Hepatocyte (in vitro differentiated cells): ENCODE results near the gene STX1B. TPM values are rescaled to one million over a fixed set of nuclear protein-coding genes. Genes with fewer than 3 reads are reported as not detected.

Experiments used
- DNase-seq: peaks from one replicate; pipeline ENCODE4 v3.0.0-alpha.2; 2016; ENCODE audit warnings: low spot score
- H2AFZ ChIP-seq: fragments of 200-600 bp; sonication (generic); 2 replicates; pipeline ENCODE4 v1.6.0; 2016; ENCODE audit warnings: antibody characterized with exemption, mild to moderate bottlenecking
- H3K27ac ChIP-seq: fragments of 200-600 bp; sonication (generic); 2 replicates; pipeline ENCODE4 v1.5.1; 2016; ENCODE audit warnings: mild to moderate bottlenecking
- H3K27me3 ChIP-seq: fragments of 200-600 bp; sonication (generic); 2 replicates; pipeline ENCODE4 v1.6.1; 2016
- H3K36me3 ChIP-seq: fragments of 200-600 bp; sonication (generic); replicated peaks from 2 replicates; pipeline ENCODE4 v1.5.1; 2016; ENCODE audit warnings: low read depth; ENCODE audit not compliant: insufficient read depth
- H3K4me1 ChIP-seq: fragments of 200-600 bp; sonication (generic); 2 replicates; pipeline ENCODE4 v1.5.1; 2016; ENCODE audit warnings: mild to moderate bottlenecking, moderate library complexity; ENCODE audit not compliant: insufficient read depth
- H3K4me2 ChIP-seq: fragments of 200-600 bp; sonication (generic); 2 replicates; pipeline ENCODE4 v1.6.0; 2016
- H3K4me3 ChIP-seq: fragments of 200-600 bp; sonication (generic); 2 replicates; pipeline ENCODE4 v1.5.1; 2016; ENCODE audit warnings: mild to moderate bottlenecking
- H3K79me2 ChIP-seq: fragments of 200-600 bp; sonication (generic); 2 replicates; pipeline ENCODE4 v1.6.0; 2017; ENCODE audit warnings: mild to moderate bottlenecking
- H3K9me2 ChIP-seq: fragments of 200-600 bp; sonication (generic); replicated peaks from 2 replicates; pipeline ENCODE4 v1.6.0; 2017; ENCODE audit warnings: mild to moderate bottlenecking; ENCODE audit not compliant: insufficient read depth
- H3K9me3 ChIP-seq: fragments of 200-600 bp; sonication (generic); 2 replicates; pipeline ENCODE4 v1.5.1; 2016; ENCODE audit warnings: low read depth, mild to moderate bottlenecking
- H4K20me1 ChIP-seq: fragments of 200-600 bp; sonication (generic); 2 replicates; pipeline ENCODE4 v1.6.0; 2016; ENCODE audit warnings: mild to moderate bottlenecking; ENCODE audit not compliant: insufficient read depth, poor library complexity, severe bottlenecking
- EZH2 ChIP-seq: fragments of 200-600 bp; sonication (generic); IDR thresholded peaks from 2 replicates; pipeline ENCODE4 v1.6.1; 2016; ENCODE audit warnings: antibody characterized with exemption, mild to moderate bottlenecking, borderline replicate concordance
- EZH2phosphoT487 ChIP-seq: fragments of 200-600 bp; sonication (generic); IDR thresholded peaks from one replicate; pipeline ENCODE4 v1.6.1; 2018; ENCODE audit warnings: antibody characterized with exemption, mild to moderate bottlenecking, low read depth, moderate library complexity; ENCODE audit not compliant: unreplicated experiment, severe bottlenecking
- WGBS: methylation state at CpG from one replicate; pipeline ENCODE4 v1.1.6; 2016; ENCODE audit warnings: low lambda C conversion rate; ENCODE audit errors: missing lambda C conversion rate; 5-methylcytosine and 5-hydroxymethylcytosine counted together
- polyA plus RNA-seq: library from polyadenylated mRNA; unstranded; fragments of >200 nt; fragmentation: Nextera tagmentation; extraction: Ambion mirVana; gene quantifications from 2 replicates; pipeline ENCODE4 v1.2.1, GENCODE V29; 2016
- total RNA-seq: library from RNA; depleted of rRNA; stranded (reverse); fragments of >200 nt; gene quantifications from 2 replicates; pipeline ENCODE4 v1.2.3, GENCODE V29; 2014
- TF ChIP-seq, protein P1 (sequence below): fragments of 200-600 bp; sonication (generic); IDR thresholded peaks from 2 replicates; pipeline ENCODE4 v1.5.1; 2016; ENCODE audit warnings: antibody characterized with exemption, mild to moderate bottlenecking; ENCODE audit not compliant: poor library complexity

Gene STX1B
- total and polyA plus RNA-seq, 2 experiments from 2014 or later: 0.87 to 2.7 TPM

DNA sequence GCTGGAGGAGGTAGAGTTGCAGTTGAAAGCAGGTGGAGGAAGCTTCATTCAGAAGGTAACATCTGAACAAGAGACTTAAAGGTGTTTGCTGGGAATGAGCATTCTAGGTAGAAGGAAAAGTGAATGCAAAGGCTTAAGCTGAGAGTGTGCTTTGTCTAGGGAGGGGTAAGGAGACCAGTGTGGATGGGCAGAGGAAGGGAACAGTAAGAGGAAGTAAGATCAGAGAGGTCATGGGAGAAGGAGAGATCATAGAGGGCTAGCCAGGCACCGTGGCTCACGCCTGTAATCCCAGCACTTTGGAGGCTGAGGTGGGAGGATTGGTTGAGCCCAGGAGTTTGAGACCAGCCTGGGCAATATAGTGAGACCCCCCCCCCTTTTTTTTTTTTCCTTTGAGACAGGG is 26.3 kb upstream of the STX1B start:
- Histone ChIP-seq H3K4me2 (no peak overlapping the region), H3K79me2 (peaks cover 13% of the 10 kb centered on the region), H3K4me1 (no peaks in the 10 kb centered on the region), H3K9me2 (no peaks in the 10 kb centered on the region), H3K27ac (no peak overlapping the region), H2AFZ (no peak overlapping the region), H3K9me3 (no peaks in the 10 kb centered on the region), H3K4me3 (no peak overlapping the region), H3K27me3 (no peaks in the 10 kb centered on the region), H4K20me1 (peaks cover 7% of the 10 kb centered on the region), H3K36me3 (no peaks in the 10 kb centered on the region)
- WGBS: 75% methylated on average over 2 of the region's 2 CpGs
- DNase-seq: no peak
- TF ChIP-seq EZH2 (no peak), EZH2phosphoT487 (no peak)
- TF ChIP-seq, protein P1, sequence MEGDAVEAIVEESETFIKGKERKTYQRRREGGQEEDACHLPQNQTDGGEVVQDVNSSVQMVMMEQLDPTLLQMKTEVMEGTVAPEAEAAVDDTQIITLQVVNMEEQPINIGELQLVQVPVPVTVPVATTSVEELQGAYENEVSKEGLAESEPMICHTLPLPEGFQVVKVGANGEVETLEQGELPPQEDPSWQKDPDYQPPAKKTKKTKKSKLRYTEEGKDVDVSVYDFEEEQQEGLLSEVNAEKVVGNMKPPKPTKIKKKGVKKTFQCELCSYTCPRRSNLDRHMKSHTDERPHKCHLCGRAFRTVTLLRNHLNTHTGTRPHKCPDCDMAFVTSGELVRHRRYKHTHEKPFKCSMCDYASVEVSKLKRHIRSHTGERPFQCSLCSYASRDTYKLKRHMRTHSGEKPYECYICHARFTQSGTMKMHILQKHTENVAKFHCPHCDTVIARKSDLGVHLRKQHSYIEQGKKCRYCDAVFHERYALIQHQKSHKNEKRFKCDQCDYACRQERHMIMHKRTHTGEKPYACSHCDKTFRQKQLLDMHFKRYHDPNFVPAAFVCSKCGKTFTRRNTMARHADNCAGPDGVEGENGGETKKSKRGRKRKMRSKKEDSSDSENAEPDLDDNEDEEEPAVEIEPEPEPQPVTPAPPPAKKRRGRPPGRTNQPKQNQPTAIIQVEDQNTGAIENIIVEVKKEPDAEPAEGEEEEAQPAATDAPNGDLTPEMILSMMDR: no peak

DNA sequence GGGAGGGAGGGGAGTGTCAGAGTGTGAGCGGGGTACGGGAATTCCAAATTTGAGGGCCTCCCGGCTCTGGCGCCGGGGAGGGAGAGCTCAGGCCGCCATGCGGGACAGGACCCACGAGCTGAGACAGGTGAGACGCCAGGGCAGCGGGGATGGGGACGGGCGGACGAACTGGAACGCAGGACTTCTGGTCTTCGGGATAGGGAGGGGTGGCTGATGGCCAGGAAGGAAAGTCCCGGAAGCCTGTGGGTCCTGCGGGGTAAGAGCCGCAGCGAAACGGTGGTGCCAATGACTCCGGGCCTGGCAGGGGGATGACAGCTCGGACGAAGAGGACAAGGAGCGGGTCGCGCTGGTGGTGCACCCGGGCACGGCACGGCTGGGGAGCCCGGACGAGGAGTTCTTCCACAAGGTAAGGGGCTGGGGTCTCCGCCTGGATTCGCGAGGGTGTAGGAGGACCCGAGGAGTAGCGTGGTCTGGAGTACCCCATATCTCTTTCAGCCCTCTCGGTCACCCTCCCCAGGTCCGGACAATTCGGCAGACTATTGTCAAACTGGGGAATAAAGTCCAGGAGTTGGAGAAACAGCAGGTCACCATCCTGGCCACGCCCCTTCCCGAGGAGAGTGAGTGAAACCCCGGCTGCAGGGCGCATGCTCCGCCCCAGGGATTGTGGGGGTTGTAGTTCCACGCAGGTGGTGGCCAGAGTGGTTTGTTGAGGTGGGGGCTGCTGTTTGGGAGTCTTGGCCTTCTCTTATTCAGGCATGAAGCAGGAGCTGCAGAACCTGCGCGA is 23.5 kb upstream of the STX1B start:
- H3K4me1 ChIP-seq: no peaks in the 10 kb centered on the region
- peak overlapping the region; percentile 43 for H2AFZ ChIP-seq
- H3K9me2 ChIP-seq: no peaks in the 10 kb centered on the region
- peak overlapping the region; percentile 82 for H3K4me3 ChIP-seq
- no peaks in the 10 kb centered on the region for H3K9me3 ChIP-seq
- peak overlapping the region; percentile 85 for H3K27ac ChIP-seq
- H3K36me3 ChIP-seq: no peaks in the 10 kb centered on the region
- DNase-seq: peak; percentile 96
- H3K79me2 ChIP-seq: peaks cover 13% of the 10 kb centered on the region
- peaks cover 7% of the 10 kb centered on the region for H4K20me1 ChIP-seq
- no peaks in the 10 kb centered on the region for H3K27me3 ChIP-seq
- TF ChIP-seq, protein P1: no peak
- no peak for TF ChIP-seq EZH2
- TF ChIP-seq EZH2phosphoT487: no peak
- peak overlapping the region; percentile 79 for H3K4me2 ChIP-seq
- WGBS: 2% methylated on average over 33 of the region's 47 CpGs

DNA sequence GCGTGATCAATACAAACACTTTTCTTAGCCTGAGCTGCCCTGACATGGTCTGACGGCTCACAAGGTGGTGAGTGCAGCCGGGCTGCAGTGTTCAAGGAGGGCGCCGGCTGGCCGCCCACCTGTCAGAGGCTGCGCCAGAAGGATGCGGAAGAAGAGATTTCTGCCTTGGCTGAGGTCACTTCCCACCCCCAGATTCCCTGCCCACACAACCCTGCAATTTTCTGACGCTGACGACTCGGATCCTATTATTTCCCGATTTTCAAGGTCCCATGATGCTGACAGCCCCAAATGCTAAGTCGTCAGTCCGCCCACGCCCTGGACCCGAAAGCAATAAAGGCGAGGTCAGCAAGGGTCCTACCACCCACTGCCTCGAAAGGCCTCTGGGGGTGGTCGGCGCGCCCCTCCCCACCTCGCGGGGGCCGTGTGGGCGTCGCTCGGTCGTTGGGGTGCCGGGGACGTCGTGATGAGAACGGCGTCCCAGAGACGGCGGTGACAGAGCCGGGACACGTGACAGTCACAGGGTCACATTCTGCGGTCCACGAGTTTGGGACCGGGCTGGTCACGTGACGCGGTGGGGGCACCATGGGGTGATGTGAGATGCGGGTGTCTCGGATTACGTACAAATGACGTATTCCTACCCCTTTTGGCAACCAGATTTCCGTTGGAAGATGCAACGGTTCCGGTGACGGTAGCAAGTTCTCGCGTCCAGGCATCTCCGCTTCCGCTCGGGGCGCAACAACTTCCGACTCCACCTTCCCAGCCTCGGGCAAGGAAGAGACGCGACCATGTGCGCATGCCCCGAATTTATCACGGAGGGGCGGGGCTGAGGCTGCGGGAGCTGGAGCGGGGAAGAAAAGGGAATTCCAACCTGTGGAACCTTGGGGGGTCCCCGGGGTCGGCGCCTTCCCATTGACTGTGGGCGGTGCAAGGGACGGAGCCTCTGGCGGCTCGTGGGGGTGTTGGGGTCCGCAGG is 22.6 kb upstream of the STX1B start, which contains the start of gene STX4:
Gene STX4, plus strand, starts transcription at position 823 of the 973 bp plus-strand sequence. CDS start 248 bp downstream, outside the sequence.
- Histone ChIP-seq H3K9me2 (no peaks in the 10 kb centered on the region), H3K4me3 (peak within 1 kb of the TSS; percentile 82), H3K9me3 (no peaks in the 10 kb centered on the region), H3K79me2 (peaks cover 13% of the 10 kb centered on the region), H3K4me2 (peak within 1 kb of the TSS; percentile 83), H3K36me3 (no peaks in the 10 kb centered on the region), H2AFZ (peak within 1 kb of the TSS; percentile 70), H4K20me1 (peaks cover 7% of the 10 kb centered on the region), H3K4me1 (no peaks in the 10 kb centered on the region), H3K27ac (peak within 1 kb of the TSS; percentile 97), H3K27me3 (no peaks in the 10 kb centered on the region)
- TF ChIP-seq EZH2phosphoT487: no peak
- TF ChIP-seq, protein P1: no peak
- no peak for TF ChIP-seq EZH2
- under 1% methylated on average over 66 of the region's 75 CpGs for WGBS
- DNase-seq: peak; percentile 97
